GM19025 (cell line): Measurements from ENCODE around the gene SH2D4B.

Experiments used
- ATAC-seq: cut with Tn5 transposase; IDR thresholded peaks from one replicate; pipeline ENCODE4 v1.9.1; 2021; ENCODE audit warnings: mild to moderate bottlenecking, low read depth, moderate library complexity; ENCODE audit not compliant: unreplicated experiment

Gene SH2D4B

DNA sequence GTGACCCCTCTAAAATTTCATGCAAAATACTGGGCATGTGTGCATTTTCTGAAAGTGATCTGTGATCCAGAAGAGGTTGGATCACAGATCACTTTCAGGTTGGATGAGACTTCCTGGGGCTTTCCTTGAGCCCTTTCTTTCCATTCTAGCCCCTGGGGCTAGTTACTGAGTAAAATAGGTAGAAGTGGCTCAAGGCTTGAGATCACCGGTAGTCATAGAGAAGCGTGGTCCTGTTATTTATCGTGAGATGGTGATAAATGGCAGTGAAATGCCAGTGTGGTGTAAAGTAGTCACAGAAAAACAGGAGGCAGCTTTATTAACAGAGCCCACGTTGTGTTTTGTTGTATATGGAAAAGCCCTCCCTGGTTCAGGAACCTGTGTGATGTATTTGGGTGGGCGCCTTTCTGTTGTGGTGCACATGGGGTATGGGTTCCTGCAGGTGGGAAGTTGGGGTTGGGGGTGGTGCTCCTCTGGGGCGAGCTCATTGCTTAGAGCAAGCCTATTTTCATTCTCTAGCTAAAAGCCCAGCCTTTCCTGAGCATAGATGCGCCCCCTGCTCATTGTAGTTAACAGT, 34.0 kb upstream of the SH2D4B start:
- ATAC-seq, result no peak

- ATAC-seq, result no peak
Measured at GRCh38 chr10:80504158-80504811, 33.4 kb upstream of the SH2D4B start.

GRCh38 chr10:80504897-80505465, 32.7 kb upstream of the SH2D4B start:
- ATAC-seq, result no peak

DNA sequence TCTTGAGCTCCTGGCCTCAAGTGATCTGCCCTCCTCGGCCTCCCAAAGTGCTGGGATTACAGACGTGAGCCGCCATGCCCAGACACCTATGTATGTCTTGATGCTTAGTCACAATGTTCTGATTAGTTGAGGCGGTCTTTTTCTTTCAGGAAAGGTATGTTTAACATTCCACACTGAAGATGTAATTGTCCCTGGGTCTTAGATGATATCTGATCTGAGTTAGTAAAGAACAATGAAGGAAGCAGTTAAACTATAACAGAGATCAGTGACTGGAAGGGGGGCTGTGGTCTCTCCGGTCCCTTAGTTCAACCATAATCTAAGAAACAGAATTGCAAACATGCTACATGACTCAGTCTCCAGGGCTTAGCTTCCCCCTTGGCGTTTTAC, 31.5 kb upstream of the SH2D4B start:
- no peak for ATAC-seq

DNA sequence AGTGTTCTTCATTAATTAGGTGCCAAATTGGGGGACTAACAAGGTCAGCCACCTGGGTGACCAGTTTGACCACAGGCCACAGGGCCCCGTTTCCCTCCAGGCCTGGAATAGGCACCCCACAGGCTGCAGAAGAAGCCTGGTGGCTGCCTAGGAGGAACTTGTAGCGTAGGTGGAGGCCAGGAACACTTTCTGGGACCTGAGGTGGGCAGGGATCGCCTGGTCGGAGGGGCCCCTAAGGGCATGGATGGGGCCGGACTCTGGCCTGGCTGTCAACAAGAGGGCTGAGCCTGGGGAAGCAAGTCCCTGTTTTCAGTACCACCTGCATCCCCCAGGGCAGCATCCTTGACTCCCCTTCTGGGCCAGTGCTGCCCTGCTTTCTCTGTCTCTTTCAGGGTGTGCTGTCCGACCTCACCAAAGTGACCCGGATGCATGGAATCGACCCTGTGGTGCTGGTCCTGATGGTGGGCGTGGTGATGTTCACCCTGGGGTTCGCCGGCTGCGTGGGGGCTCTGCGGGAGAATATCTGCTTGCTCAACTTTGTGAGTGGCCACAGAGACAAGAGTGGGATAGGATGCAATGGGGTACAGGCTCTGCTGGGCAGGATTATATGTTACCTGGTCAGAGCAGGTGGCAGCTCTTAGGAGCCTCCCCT, 30.7 kb upstream of the SH2D4B start:
- no peak for ATAC-seq

DNA sequence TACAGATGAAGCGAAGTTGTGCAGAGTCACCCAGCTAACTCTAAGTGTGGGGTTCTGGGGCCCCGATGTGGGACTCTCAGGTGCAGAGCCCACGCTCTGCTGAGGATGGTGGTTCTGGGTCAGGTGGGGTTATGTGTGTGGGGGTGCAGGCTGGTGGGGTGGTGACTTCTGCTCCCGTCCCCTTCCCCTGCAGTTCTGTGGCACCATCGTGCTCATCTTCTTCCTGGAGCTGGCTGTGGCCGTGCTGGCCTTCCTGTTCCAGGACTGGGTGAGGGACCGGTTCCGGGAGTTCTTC, 28.6 kb upstream of the SH2D4B start:
- no peak for ATAC-seq

DNA sequence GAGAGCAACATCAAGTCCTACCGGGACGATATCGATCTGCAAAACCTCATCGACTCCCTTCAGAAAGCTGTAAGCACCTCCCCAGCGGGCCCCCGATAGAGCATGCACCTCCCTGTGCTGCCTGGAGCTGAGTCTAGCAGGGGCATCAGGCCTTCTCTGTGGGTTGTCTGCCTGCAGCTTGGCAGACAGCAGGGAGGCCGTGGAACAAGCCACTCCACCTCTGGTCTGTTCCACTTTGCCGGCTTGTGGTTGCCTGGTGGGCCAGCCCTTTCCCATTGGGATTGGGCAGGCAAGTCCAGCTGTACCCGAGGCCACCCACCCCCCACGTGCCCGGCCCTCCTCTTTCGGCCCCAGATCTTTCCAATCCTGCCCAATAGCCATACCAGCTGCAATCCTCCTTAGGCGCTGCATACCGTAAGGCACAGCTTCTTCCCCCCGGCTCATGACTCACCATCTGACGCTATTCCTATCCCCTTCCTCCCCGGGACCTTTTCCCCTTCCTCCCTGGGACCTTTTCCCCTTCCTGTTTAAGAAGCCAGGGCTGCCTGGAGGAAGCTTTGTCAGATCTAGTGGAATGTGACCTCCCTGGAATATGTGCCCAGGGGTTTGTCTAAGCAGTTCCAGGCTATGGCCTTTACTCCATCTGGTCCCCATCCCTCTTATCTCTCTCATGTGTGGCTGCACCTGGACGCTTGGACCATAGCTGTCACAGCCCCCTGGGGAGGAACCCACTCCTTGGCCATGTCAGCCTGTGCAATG, 28.1 kb upstream of the SH2D4B start:
- ATAC-seq, result no peak

DNA sequence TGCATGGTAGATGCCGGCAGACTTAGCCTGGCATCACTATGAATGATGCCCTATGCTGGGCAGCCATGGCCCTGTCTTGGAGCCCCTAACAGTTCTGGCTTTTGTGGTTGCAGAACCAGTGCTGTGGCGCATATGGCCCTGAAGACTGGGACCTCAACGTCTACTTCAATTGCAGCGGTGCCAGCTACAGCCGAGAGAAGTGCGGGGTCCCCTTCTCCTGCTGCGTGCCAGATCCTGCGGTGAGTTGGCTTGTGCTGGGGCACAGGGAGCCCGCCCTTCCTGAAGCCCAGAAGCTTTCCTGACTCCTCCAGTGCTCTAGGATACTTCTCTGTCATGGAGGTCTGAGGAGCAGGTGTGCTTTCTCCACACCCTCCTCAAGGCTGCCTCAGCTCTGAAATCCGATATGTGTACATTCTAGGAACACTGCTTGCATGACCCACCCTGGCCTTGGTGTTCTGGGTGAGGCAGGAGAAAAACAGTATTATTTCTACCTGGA, 25.6 kb upstream of the SH2D4B start:
- ATAC-seq, result no peak

DNA sequence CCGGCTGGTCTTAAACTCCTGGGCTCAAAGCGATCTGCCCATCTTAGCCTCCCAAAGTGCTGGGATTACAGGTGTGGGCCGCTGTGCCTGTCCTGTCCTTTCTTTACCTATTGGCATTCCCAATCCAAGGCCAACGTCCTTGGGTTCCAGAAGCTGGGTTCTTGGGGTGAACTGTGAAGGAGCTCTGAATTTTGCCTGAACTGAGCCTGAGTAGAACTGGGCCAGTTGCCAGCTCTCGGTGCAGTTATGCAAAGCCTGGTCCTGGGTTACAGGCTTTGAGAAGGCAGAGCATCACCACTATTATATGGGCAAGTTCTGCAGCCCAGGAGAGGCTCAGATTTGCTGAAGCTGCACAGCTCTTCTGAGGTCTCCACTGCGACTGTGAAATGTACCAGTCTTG, 24.6 kb upstream of the SH2D4B start:
- ATAC-seq, result no peak

- no peak for ATAC-seq
Measured at GRCh38 chr10:80515511-80515910, 22.2 kb upstream of the SH2D4B start.

- no peak for ATAC-seq
Measured at GRCh38 chr10:80515941-80516340, 21.8 kb upstream of the SH2D4B start.

DNA sequence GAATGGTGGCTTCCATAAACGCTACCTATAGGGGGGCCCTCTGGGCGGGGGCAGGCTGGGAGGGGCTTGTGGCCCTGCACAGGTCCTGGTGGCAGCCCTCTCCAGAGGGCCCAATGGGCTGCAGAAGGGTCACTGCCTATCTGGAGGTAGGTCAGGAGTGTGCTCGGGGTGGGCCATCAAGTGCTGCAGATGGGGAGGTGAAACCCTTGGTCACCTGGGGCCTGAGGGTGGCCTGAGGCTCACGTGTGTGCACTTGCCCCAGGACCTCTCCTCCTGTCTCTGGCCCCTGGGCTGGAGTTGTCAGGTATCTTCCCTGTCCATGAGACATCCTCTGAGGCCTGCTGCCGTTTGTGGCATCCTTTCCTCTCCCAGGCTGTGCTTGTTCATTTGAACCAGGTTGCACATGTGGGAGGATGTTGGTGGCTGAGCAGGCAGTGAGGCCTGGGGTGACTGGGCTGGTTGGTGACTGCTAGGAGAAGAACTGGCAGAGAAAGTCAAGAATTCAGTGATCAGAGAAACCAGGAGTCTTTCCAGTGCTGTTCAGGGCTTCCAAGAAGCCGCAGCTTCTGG, 21.1 kb upstream of the SH2D4B start:
- no peak for ATAC-seq

GRCh38 chr10:80517416-80518142, 20.1 kb upstream of the SH2D4B start:
- ATAC-seq, result no peak

- ATAC-seq, result peak; percentile 35
Measured at GRCh38 chr10:80518143-80518806, 19.4 kb upstream of the SH2D4B start.

- ATAC-seq, result peak; percentile 12
Measured at GRCh38 chr10:80518807-80519360, 18.8 kb upstream of the SH2D4B start.

GRCh38 chr10:80519936-80520650, 17.6 kb upstream of the SH2D4B start:
- ATAC-seq, result no peak

DNA sequence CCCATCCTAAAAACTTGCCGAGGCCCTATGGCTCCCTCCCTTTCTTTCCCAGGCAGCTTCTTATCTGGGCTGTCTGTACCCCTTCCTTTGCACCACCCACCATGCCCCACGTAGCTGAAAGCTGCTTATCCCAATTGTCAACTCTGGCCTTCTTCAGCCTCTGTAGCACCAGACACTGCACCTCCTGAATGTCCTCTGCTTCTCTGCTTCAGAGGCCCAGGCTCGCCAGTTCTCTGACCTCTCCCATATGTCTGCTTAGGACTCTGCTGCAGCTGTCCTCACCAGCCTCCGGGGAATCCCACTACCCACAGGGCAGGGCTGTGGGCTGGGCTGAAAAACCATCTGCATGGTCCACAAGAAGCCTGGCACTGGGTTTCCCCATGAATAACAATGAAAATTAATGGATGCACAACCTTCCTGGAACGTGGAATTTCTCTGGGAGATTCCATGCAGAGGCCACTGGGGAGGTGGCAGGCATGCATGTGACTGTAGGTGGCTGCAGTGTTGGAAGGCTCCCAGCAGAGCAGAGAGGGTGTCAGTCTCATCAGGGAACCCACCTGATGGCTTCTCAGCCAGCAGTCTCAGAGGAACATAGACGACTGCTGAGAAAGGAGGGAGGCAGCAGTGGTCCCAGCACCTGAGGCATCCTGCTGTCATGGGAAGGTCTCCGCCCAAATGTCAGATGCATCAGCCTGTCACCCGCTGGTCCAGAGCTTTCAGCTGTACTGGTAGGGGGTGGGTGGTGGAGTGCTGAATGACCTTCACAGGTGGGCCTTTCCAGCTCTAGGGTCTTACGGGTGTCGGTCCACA, 16.8 kb upstream of the SH2D4B start:
- ATAC-seq, result no peak
